NCI-H2196 (cell line): Measurements from ENCODE around the gene ACVR1B.

Source experiments
- DNase-seq: peaks from one replicate; lab custom pipeline; 2025; ENCODE audit not compliant: unreplicated experiment; lab: John Stamatoyannopoulos, UW

ACVR1B gene

DNA sequence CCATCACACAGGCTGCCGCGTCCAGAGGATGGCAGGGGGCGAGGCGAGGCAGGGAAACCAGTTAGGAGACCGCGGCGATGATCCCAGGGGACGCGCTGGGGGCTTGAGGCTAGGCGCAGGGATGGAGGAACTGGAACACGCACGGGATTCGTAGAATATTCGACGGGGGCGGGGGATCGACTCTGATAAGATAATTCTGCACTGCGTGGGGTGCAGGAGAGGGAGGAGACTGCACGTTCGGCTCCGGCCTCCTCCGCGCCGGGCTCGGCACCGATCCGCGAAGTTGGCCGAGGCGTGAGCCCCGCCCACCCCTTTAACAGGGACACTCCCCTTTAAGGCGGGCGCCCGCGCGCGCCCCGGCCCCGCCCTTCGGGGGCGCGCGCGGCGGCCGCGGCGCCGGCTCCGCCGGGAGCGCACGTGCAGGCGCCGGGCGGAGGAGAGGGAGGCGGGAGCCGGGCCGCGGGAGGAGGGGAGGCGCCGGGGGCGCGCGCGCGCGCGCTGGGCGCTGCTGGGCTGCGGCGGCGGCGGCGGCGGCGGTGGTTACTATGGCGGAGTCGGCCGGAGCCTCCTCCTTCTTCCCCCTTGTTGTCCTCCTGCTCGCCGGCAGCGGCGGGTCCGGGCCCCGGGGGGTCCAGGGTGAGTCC lies at the start of gene ACVR1B:
TSS of gene ACVR1B (plus strand) at position 501 of the 644 bp plus-strand sequence. CDS start at position 546, 45 bp downstream.
- peak; percentile 90 for DNase-seq

DNA sequence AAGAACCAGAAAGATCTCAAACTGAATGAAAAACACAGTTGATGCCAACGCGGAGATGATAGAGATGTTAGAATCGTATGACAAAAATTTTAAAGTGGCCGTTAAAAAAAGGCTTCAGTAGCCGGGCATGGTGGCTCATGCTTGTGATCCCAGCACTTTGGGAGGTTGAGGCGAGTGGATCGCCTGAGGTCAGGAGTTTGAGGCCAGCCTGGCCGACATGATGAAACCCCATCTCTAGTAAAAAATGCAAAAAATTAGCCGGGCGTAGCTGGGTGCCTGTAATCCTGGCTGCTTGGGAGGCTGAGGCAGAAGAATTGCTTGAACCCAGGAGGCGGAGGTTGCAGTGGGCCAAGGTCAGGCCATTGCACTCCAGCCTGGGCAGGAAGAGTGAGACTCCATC lies 49.6 kb upstream of the ACVR1B start:
- no peak for DNase-seq

DNA sequence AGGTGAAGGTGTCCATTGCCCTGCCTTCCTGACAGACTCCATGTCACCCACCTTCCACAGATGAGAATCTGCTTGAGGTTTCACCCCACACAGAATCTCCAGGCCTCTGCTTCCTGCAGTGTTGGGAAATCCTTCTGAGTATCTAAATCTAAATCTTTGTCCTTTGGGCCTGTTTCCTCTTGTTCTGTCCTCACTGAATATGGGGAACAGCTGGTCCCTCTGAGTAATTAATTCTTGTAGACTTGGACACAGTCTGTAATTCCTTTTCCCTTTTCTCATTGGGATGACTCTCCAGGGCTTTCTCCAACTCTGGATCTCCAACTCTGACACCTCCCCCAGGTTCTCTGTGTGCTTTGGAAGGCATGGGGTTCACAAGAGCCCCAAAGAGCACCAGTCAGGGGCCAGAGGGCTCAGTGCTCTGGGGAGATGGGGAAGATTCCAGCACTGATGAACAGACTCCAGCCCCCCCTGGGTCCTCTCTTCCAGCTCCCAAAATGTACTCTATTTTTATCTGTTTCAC lies 46.5 kb upstream of the ACVR1B start:
- DNase-seq: no peak

DNA sequence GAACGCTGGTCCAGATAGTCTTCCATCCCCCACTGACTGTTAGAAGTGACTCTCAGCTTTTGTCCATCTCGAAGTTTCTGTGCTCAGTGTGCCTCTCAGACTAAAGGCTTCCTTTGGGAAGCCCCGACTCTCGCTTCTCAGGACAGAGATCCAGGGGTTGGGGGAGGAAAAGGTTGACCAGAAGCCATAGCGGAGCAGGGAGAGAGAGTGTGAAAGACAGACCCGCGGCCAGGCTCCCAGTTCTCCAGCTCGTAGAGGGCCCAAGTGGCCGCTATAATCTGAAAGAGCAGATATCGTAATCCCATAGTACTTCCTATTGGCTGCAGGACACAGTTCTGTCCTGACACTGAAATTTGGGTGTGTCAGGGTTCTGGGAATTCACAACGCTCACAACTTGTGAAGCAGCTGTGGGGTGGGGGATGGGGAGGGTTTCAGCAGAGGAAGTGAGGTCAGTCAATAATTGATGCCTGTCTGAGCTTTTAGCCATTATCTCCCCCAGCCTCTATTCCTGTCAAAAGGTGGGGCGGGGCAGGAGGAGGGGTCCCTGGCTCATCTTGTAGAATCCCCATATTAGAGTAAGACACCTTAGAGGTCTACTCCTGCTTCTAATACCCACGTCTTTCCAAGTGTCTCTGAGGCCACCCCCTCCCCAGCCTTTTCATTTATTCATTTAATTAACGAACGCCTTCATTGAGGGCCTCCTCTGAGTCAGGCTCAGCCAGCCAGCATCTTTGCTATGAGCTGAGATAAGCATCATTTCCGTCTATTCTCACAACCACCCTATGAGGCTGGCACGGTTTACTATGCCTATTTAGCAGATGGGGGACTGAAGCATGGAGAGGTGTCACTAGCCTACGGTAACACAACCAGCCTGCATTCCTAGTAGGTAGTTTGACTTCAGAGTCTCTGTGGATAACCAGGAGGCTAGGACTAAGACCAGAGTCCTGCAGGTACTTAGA lies 45.7 kb upstream of the ACVR1B start:
- DNase-seq: no peak

DNA sequence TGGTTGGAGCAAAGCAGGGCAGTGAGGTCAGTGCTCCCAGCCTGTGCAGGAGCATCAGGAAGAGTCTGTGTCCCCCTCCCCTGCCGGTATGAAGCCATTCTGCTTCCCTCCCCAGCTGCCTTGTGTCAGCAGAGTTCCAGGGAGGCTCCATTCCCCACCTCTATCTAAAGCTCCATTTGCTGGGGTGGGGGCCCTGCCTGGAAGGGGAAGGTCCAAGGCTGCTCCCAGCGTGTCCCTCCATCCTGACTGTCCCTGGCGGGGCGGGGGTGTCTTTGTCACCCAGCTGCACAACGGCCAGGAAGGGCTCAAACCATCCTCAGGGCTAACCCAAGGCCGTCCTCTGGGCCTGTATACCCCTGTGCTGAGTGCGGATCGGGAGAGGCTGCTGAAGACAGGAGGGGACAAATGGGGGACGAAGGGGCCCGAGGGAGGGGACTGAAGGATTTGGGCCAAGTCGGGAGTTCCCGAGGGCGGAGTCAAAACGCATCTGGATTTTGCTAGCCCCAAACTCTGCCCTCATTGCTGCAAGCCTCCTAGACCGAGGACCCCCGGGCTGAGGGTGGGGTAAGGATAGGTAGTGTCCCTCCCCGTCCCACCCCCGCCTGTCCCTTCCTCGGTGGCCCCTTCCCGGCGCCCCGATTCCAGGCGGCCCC lies 44.9 kb upstream of the ACVR1B start:
- DNase-seq: no peak

DNA sequence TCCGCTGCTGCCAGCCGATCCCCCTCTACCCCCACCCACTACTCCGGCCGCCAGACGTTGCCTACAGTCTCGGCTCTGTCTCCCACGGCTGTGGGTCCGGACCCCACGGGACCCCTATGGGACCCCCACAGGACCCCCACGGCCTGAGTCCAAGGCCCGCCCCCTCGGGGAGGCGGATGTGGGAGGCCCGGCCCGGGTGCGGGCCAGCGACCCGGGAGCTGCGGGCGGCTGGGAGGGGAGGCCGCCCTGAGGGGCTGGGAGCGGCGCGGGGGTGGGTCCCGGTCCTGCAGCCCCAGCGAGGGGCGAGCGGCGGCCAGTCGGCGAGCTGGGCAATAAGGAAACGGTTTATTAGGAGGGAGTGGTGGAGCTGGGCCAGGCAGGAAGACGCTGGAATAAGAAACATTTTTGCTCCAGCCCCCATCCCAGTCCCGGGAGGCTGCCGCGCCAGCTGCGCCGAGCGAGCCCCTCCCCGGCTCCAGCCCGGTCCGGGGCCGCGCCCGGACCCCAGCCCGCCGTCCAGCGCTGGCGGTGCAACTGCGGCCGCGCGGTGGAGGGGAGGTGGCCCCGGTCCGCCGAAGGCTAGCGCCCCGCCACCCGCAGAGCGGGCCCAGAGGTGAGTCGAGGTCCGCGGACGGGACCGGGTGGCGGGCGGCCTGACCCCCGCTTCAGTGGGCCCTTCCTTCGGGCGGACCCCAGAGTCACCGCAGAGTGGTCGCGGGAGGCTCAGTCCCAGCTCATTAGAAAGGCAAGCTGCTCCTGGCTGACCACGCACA lies 44.2 kb upstream of the ACVR1B start, which contains the start of gene ACVRL1:
TSS of gene ACVRL1 (plus strand) at position 422 of the 773 bp plus-strand sequence. CDS start 4,971 bp downstream, outside the sequence.
- DNase-seq: no peak

DNA sequence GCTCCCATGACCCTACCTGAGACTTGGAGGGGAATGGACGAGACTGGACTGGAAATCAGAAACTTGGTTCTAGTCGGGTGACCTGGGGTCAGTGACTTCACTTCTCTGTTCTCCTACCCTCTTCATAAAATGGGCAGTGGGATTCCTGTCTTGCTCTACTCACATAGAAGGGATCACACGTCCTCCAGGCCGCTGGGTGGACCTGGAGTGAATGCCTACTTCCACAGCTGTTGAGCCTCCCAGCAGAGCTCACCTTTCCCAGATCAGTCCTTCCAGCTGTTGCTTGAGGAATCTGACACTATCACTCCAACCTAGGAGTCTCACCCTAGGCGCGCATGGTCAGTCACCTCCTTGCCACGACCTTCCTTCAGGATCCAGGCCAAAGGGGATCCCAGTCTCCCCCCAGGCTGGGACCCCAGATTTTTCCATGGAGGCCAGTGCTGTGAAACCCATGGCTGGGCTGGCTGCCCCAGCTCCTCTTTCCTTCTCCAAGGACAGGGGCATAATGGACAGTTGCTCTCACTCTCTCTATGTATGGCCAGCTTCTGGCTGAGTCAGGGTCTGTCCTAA lies 43.6 kb upstream of the ACVR1B start:
- DNase-seq: no peak

DNA sequence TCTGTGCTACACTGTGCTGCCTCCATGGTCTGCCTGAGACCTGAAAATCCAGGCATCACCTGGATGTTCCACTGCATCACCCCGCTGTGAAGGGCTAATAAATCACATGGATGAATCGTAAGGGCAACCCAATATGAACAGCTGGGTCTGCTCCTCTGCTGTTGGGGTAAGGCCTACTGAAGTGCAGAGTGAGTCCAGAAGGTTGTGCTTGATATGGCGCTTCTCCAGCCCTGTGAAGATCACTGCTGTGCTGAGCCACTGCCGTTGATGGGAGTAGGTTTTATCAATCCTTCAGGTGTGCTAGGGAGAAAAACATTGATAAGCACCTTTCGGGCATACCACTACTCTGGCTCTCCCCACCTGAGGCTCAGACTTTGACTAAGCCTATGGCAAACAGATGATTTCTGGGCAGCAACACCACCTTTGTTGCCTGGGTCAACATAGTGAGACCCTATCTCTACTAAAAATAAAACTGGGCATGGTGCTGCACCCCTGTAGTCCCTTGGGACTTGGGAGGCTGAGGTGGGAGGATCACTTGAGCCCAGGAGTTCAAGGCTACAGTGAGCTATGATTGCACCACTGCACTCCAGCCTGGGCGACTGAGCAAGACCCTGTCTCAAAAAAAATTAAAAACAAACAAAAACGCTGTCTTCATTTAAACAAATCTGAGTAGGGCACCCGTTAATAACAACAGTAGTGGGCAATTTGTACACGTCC lies 42.5 kb upstream of the ACVR1B start:
- no peak for DNase-seq

DNA sequence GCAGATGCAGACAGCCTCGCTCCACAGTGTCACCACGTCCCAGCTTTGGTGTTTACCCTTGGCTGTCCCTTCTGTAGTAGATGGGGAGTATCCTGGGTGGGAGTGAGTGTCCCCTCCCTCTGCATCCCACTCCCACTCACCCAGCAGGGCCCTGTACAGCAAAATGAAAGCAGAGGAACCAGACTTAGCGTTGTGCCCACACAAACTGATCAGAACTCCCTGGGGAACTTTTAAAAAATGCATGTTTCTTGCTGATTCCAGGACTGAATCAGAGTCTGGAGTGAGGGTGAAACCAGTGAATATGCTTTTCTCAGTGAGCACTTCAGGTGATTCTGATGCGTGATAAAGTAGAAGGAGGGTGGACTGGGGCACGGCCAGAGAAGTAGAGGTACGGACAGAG lies 41.3 kb upstream of the ACVR1B start:
- DNase-seq: no peak

DNA sequence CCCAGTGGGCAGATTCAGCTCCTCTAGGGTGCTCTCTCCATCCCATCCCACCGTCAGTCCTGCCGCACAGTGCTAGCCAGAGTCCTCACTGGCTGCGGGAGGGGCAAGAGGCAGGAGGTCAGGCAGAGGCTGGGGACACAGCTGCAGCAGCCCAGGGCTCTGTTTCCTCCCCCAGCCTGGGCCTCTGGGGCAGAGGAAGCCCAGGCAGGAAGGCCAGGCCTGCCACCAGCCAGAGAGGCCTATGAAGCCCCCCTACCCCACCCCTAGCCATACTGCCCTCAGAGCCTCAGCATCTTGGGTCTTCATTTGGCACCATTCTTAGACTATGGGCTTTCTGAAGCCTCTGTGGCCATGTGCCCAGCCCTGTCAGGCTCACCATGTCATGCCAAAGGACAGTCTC lies 40.8 kb upstream of the ACVR1B start:
- no peak for DNase-seq

DNA sequence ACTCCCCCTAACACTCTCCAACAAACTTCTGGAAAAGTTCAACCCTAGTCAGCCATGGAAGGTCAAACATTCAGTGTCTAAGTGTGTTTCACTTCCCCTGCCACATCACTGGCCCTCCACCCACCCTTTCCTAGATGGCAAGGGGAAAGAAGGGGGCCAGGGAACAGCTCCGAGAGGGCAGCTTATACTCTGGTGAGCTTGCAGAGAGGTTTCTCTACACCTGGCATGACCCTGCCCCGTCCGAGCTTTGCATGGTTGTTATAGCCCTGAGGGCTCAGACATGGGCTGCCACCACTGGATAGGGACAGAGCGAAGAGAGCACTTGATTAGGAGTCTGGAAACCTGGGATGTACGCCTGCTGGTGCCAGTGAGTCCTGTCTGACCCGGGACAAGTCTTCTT lies 40.2 kb upstream of the ACVR1B start:
- no peak for DNase-seq

DNA sequence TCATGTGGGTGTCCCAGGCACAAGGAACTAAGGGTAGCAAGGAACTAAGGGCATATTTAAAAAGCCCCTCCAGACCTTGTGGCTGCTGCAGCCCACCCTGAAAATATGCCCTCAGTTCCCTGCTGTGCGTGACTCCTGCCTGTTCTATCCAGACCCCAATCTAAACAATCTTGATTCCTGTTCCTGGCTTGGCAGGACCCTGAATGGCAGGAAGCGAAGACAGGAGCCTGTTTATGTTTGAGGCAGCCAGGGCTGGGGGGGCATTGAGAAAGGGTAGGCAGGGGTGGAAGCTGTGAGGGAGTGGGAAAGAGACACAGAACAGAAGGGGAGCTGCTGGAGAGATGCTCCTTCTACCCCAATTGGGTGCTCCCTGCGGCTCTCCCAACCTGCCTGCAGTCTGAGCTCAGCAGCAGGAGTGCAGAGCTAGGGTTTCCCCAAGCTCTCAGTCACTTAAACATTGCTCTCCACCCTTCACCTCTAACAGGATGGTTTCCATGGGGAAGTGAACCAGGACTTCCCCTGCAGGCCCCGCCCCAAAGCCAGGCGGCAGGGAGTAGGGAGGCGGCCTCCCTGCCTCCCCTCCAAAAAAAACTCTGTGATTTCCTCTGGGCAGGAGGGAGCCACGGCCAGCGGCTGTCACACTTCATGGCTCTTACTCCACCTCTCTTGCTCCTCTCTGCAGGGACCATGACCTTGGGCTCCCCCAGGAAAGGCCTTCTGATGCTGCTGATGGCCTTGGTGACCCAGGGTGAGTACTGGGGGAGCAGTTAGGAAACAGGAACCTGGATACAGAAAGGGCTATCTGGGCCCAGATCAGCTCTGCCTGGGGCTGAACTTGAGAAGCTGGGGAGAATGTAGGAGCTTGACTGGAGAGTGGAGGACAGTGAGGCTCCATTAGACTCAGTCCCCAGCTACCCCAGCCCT lies 39.4 kb upstream of the ACVR1B start:
- DNase-seq: no peak

DNA sequence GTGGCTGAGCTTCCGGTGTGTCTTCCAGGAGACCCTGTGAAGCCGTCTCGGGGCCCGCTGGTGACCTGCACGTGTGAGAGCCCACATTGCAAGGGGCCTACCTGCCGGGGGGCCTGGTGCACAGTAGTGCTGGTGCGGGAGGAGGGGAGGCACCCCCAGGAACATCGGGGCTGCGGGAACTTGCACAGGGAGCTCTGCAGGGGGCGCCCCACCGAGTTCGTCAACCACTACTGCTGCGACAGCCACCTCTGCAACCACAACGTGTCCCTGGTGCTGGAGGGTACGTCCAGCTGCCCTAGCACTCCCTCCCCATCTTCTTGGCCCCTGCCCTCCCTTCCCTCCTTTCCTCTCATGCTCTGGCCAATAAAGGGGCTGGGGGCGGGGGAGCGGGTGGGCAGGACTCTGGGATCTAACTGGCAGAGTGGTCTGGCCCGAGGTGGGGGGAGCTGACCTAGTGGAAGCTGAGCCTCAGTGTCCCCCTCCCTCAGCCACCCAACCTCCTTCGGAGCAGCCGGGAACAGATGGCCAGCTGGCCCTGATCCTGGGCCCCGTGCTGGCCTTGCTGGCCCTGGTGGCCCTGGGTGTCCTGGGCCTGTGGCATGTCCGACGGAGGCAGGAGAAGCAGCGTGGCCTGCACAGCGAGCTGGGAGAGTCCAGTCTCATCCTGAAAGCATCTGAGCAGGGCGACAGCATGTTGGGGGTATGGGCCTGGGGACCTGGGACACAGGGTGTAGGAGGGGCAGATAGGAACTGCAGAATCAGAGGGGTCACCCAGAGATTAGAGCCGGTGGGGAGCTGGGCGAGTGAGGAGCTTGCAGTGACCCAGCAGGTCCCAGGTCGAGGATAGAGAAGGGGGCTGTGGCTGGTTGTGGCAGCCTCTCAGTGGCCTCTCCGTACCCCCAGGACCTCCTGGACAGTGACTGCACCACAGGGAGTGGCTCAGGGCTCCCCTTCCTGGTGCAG lies 38.1 kb upstream of the ACVR1B start:
- no peak for DNase-seq

DNA sequence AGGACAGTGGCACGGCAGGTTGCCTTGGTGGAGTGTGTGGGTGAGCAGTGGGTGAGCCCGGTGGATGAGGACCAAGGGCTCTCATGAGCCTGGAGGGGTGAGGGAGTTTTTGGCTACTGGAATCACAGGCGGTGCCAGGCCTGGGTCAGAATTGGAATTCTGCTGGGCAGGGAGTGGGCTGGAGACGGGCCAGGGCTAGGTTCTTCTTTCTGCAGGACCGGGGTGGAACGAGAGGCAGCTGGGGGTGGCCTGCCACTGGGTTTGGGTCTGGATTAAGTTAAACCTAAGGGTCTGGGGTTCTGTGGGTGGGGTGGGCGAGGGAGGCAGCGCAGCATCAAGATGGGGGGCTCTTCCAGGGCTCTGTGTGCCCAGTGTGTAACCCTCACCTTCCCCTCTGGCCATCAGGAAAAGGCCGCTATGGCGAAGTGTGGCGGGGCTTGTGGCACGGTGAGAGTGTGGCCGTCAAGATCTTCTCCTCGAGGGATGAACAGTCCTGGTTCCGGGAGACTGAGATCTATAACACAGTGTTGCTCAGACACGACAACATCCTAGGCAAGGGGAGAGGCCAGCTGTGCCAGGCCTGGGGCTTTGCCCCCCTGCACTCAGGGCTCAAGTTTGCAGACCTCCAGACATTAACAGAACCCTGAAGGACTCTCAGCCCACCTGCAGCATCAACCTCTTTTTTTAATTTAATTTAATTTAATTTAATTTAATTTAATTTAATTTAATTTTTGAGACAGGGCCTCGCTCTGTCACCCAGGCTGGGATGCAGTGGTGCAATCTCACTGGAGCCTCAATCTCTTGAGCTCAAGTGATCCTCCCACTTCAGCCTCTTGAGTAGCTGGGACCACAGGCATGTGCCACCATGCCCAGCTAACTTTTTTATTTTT lies 37.2 kb upstream of the ACVR1B start:
- no peak for DNase-seq

DNA sequence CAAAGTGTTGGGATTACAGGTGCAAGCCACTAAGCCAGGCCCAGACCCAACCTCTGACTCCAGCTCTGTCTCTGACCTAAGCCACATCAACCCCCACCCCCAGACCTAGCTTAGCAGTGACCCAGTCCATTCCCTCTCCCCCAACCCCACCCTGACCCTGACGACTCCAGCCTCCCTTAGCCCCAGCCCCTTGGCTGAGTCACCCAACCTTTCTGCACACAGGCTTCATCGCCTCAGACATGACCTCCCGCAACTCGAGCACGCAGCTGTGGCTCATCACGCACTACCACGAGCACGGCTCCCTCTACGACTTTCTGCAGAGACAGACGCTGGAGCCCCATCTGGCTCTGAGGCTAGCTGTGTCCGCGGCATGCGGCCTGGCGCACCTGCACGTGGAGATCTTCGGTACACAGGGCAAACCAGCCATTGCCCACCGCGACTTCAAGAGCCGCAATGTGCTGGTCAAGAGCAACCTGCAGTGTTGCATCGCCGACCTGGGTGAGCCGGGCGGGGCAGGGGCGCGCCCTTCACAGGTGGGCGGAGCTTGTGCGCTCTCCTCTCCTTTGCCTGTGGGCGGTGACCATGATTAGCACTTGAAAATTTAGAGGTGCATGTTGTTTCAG lies 36.4 kb upstream of the ACVR1B start:
- no peak for DNase-seq

DNA sequence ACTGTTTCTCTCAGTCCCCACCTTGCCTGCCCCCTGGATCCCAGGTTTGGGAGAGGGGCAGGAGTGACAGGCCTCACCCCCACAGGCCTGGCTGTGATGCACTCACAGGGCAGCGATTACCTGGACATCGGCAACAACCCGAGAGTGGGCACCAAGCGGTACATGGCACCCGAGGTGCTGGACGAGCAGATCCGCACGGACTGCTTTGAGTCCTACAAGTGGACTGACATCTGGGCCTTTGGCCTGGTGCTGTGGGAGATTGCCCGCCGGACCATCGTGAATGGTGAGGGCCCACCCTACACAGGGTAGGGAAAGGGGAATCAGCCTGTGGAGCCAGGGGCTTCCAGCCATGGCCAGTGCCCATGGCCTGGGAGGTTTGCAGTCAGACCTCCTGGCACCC lies 35.5 kb upstream of the ACVR1B start:
- no peak for DNase-seq
